T-helper 2 cell treated with Interferon-gamma antibody and Interleukin-4, amounts not matched to agents 5 μg/mL and 100 μg/mL, for 36 hours (primary cell): Measurements from ENCODE around the gene DGKB.

Experiments used
- DNase-seq: peaks from one replicate; pipeline ENCODE4 v3.0.0; 2021; ENCODE audit warnings: low spot score
- H3K27ac Mint-ChIP-seq: one replicate; pipeline ENCODE4 v1.8.0; 2021; ENCODE audit warnings: mild to moderate bottlenecking, mixed read lengths
- H3K27me3 Mint-ChIP-seq: one replicate; pipeline ENCODE4 v1.8.0; 2021; ENCODE audit warnings: low read depth, mixed read lengths
- H3K36me3 Mint-ChIP-seq: one replicate; pipeline ENCODE4 v1.8.0; 2021; ENCODE audit warnings: low read depth, mixed read lengths
- H3K4me1 Mint-ChIP-seq: one replicate; pipeline ENCODE4 v1.8.0; 2021; ENCODE audit warnings: low read depth, mixed read lengths
- H3K4me3 Mint-ChIP-seq: one replicate; pipeline ENCODE4 v1.8.0; 2022; ENCODE audit warnings: mild to moderate bottlenecking, moderate library complexity, mixed read lengths
- H3K9me3 Mint-ChIP-seq: one replicate; pipeline ENCODE4 v1.8.0; 2021; ENCODE audit warnings: mixed read lengths

Gene DGKB

GRCh38 chr7:14582010-14582409 lies 320.5 kb downstream of the DGKB start:
- Mint-ChIP-seq H3K9me3 (peaks cover 25% of the 10 kb centered on the region), H3K4me1 (no peaks in the 10 kb centered on the region), H3K36me3 (no peaks in the 10 kb centered on the region), H3K27me3 (no peaks in the 10 kb centered on the region), H3K27ac (no peak overlapping the region), H3K4me3 (no peak overlapping the region)
- DNase-seq = no peak

DNA sequence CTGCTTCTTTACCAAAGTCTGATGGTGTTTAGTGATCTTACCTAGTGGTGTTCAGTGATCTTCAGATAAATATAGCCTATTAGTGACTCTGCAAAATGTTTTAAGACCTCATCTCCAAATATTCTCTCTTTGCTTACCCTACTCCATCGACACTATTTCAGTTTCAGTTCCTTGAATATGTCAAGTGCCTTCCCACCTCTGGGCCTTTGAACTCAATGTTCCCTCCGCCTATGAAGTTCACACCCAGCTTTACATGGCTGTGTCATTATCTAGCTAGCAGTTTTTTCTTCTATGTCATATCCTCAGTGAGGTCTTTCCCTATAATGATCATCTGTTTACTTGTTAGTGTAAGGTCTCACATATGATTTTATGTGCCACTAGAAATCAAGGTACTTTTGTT lies 322.6 kb downstream of the DGKB start:
- H3K36me3 Mint-ChIP-seq = no peaks in the 10 kb centered on the region
- peaks cover 19% of the 10 kb centered on the region for H3K9me3 Mint-ChIP-seq
- no peaks in the 10 kb centered on the region for H3K4me1 Mint-ChIP-seq
- DNase-seq = no peak
- no peak overlapping the region for H3K4me3 Mint-ChIP-seq
- no peaks in the 10 kb centered on the region for H3K27me3 Mint-ChIP-seq
- H3K27ac Mint-ChIP-seq = no peak overlapping the region

GRCh38 chr7:14576578-14576977 lies 326.0 kb downstream of the DGKB start:
- H3K4me3 Mint-ChIP-seq = no peak overlapping the region

GRCh38 chr7:14570750-14571607 lies 331.6 kb downstream of the DGKB start:
- DNase-seq = no peak
- no peaks in the 10 kb centered on the region for H3K4me1 Mint-ChIP-seq
- no peaks in the 10 kb centered on the region for H3K27me3 Mint-ChIP-seq
- no peaks in the 10 kb centered on the region for H3K36me3 Mint-ChIP-seq
- peaks cover 16% of the 10 kb centered on the region for H3K9me3 Mint-ChIP-seq
- no peak overlapping the region for H3K4me3 Mint-ChIP-seq
- H3K27ac Mint-ChIP-seq = no peak overlapping the region

More at GRCh38 chr7:14576578-14576977, 326.0 kb downstream of the DGKB start:
- Mint-ChIP-seq H3K27me3 (no peaks in the 10 kb centered on the region), H3K4me1 (no peaks in the 10 kb centered on the region), H3K27ac (no peak overlapping the region), H3K9me3 (peaks cover 17% of the 10 kb centered on the region), H3K36me3 (no peaks in the 10 kb centered on the region)
- DNase-seq = no peak

DNA sequence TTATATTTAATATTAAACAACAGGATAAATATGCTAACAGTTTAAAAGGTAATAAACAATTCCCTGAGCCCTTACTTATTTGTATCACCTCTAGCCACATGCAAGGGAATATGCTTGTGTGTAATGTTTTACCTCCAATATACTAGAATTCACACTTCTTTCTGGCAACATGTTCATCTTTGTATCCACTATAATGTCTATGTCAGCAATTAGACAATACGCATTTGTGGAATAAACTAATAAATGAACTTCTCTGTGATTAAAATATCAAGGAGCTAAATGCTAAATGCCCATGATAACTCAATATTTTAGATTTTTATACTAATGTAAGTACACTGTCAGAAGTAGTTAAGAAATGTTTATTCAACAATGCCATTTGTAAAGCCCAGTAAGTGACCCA lies 350.5 kb downstream of the DGKB start:
- DNase-seq = no peak
- Mint-ChIP-seq H3K4me3 (no peak overlapping the region), H3K27me3 (no peaks in the 10 kb centered on the region), H3K4me1 (no peaks in the 10 kb centered on the region), H3K9me3 (peaks cover 7% of the 10 kb centered on the region), H3K27ac (no peak overlapping the region), H3K36me3 (no peaks in the 10 kb centered on the region)

DNA sequence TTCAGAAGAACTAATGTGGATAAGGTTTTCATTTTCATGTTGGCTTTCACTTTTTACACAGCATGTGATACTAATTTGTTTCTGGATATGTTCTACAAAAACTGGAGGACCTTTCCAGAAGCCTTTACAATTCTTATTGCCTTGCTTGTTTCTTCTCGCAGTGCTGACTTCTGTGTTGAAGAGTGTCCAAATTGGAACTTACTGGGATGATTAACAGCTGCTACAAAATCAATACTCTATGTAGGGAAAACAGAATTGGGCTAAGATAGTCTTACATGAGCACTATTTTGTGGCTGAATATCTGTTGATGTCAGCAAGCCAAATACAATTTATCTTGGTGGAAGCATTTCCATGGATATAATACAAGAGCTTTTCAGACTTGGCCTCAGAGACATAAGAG lies 351.2 kb downstream of the DGKB start:
- Mint-ChIP-seq H3K4me1 (no peaks in the 10 kb centered on the region), H3K36me3 (no peaks in the 10 kb centered on the region), H3K27ac (no peak overlapping the region), H3K9me3 (peaks cover 7% of the 10 kb centered on the region), H3K27me3 (no peaks in the 10 kb centered on the region), H3K4me3 (no peak overlapping the region)
- DNase-seq = no peak

- no peak for DNase-seq
- no peaks in the 10 kb centered on the region for H3K27me3 Mint-ChIP-seq
- no peaks in the 10 kb centered on the region for H3K36me3 Mint-ChIP-seq
- H3K4me1 Mint-ChIP-seq = no peaks in the 10 kb centered on the region
- H3K9me3 Mint-ChIP-seq = peaks cover 8% of the 10 kb centered on the region
- H3K4me3 Mint-ChIP-seq = no peak overlapping the region
- no peak overlapping the region for H3K27ac Mint-ChIP-seq
Measured at GRCh38 chr7:14542624-14543023, 359.9 kb downstream of the DGKB start.

DNA sequence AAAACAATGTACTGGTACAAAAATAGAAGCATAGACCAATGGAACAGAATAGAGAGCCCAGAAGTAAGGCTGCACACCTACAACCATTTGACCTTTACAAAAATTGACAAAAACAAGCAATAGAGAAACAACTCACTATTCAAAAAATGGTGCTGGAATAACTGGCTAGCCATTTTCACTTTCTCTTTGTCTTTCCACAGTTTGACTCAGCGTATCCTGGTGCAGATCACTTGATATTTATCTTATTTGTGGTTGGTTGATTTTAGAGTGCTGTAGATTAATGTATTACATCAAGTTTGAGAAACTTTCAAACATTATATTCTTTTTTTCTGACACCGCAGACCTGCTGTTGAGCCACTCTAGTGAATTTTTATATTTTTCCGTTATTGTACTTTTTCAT lies 381.4 kb downstream of the DGKB start:
- Mint-ChIP-seq H3K4me1 (no peaks in the 10 kb centered on the region), H3K36me3 (no peaks in the 10 kb centered on the region), H3K27ac (no peak overlapping the region), H3K27me3 (no peaks in the 10 kb centered on the region), H3K4me3 (no peak overlapping the region), H3K9me3 (peaks cover 31% of the 10 kb centered on the region)
- DNase-seq = no peak

GRCh38 chr7:14510268-14510667 lies 392.3 kb downstream of the DGKB start:
- no peaks in the 10 kb centered on the region for H3K36me3 Mint-ChIP-seq
- peaks cover 30% of the 10 kb centered on the region for H3K9me3 Mint-ChIP-seq
- no peak overlapping the region for H3K27ac Mint-ChIP-seq
- H3K4me3 Mint-ChIP-seq = no peak overlapping the region
- no peak for DNase-seq
- no peaks in the 10 kb centered on the region for H3K27me3 Mint-ChIP-seq
- no peaks in the 10 kb centered on the region for H3K4me1 Mint-ChIP-seq

GRCh38 chr7:14507617-14508016 lies 394.9 kb downstream of the DGKB start:
- no peak overlapping the region for H3K27ac Mint-ChIP-seq
- H3K36me3 Mint-ChIP-seq = no peaks in the 10 kb centered on the region
- no peaks in the 10 kb centered on the region for H3K27me3 Mint-ChIP-seq
- no peak for DNase-seq
- peaks cover 30% of the 10 kb centered on the region for H3K9me3 Mint-ChIP-seq
- no peak overlapping the region for H3K4me3 Mint-ChIP-seq
- no peaks in the 10 kb centered on the region for H3K4me1 Mint-ChIP-seq

DNA sequence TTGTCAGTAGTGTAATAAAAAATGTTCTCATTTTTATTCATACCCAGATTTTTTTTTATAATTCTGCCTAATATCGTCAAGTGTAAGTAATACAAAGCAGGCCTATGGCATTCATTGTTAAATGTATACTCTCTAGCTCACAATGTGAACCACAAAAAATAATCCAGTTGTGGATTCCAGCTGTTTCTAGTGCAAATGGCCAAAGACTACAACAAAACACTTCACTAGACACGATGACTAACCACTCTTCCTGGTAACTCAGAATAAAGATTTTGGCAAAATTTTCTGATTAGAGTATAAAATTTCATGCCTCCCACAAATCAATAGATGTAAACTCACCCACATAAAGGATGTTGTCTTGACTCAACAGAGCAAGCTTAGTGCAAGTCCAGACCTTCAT lies 396.6 kb downstream of the DGKB start:
- Mint-ChIP-seq H3K4me1 (no peaks in the 10 kb centered on the region), H3K27me3 (no peaks in the 10 kb centered on the region), H3K27ac (no peak overlapping the region), H3K9me3 (peaks cover 42% of the 10 kb centered on the region), H3K36me3 (no peaks in the 10 kb centered on the region), H3K4me3 (no peak overlapping the region)
- no peak for DNase-seq

- H3K27ac Mint-ChIP-seq = no peak overlapping the region
- H3K4me3 Mint-ChIP-seq = no peak overlapping the region
- peaks cover 34% of the 10 kb centered on the region for H3K9me3 Mint-ChIP-seq
- H3K27me3 Mint-ChIP-seq = no peaks in the 10 kb centered on the region
- no peaks in the 10 kb centered on the region for H3K4me1 Mint-ChIP-seq
- no peak for DNase-seq
- H3K36me3 Mint-ChIP-seq = no peaks in the 10 kb centered on the region
Measured at GRCh38 chr7:14504134-14504533, 398.4 kb downstream of the DGKB start.

GRCh38 chr7:14503623-14504022 lies 398.9 kb downstream of the DGKB start:
- H3K4me1 Mint-ChIP-seq = no peaks in the 10 kb centered on the region
- peaks cover 31% of the 10 kb centered on the region for H3K9me3 Mint-ChIP-seq
- no peak overlapping the region for H3K27ac Mint-ChIP-seq
- no peaks in the 10 kb centered on the region for H3K36me3 Mint-ChIP-seq
- H3K4me3 Mint-ChIP-seq = no peak overlapping the region
- no peak for DNase-seq
- no peaks in the 10 kb centered on the region for H3K27me3 Mint-ChIP-seq

DNA sequence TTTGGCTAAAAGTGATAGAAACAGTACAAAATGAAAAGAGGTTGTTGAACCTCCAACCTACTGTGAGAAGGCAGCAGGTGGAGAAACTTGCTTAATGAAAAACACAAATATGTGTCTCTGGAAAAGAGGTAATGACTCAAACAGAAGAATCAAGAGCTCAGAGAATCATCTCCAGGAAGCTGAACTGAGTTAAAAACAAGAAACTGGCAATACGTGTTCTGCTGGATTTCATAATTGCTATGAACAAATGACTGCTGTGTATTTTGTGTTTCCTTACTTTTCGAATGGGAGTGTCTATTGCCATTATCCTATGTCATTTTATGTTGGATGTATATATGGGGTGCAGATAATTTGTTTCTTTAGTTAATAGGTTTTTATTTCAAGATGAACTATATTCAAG lies 401.1 kb downstream of the DGKB start:
- DNase-seq = no peak
- H3K9me3 Mint-ChIP-seq = peaks cover 24% of the 10 kb centered on the region
- H3K27ac Mint-ChIP-seq = no peak overlapping the region
- no peaks in the 10 kb centered on the region for H3K36me3 Mint-ChIP-seq
- H3K4me3 Mint-ChIP-seq = no peak overlapping the region
- no peaks in the 10 kb centered on the region for H3K27me3 Mint-ChIP-seq
- H3K4me1 Mint-ChIP-seq = no peaks in the 10 kb centered on the region

DNA sequence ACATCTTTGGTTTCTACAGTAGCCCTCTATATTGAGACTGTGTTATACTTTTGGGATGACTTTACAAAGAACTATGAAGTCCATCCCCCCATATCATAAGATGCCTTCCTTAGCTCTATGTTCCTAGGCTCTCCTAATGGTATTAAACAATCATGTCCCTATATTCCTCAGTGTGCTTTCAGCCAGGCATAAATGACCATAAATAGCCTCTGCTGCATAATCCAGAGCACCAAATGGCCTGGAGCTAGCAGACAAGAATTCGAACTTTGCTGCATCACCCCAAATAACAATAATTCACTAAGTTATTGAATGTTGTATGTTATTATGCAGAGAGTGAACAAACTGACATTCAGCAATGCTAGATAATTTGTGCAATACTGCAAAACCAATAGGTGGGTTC lies 405.2 kb downstream of the DGKB start:
- DNase-seq = no peak
- H3K4me3 Mint-ChIP-seq = no peak overlapping the region
- no peaks in the 10 kb centered on the region for H3K4me1 Mint-ChIP-seq
- no peaks in the 10 kb centered on the region for H3K27me3 Mint-ChIP-seq
- no peak overlapping the region for H3K27ac Mint-ChIP-seq
- no peaks in the 10 kb centered on the region for H3K36me3 Mint-ChIP-seq
- H3K9me3 Mint-ChIP-seq = peaks cover 19% of the 10 kb centered on the region
